Superior temporal gyrus (tissue), 1 donor: Measurements from ENCODE around the gene ZNF146.
"Not testable (repeated sequence)": the region's sequence is repeated elsewhere in the genome, so short reads cannot be mapped to it uniquely, and the experiment has no call there.

Source experiments
- DNase-seq: peaks from one replicate; pipeline ENCODE4 v3.0.0-alpha.2; 2016; ENCODE audit errors: extremely low spot score

Gene ZNF146

GRCh38 chr19:36233626-36234025 is 18.7 kb downstream of the ZNF146 start:
- DNase-seq, result not testable (repeated sequence)

DNA sequence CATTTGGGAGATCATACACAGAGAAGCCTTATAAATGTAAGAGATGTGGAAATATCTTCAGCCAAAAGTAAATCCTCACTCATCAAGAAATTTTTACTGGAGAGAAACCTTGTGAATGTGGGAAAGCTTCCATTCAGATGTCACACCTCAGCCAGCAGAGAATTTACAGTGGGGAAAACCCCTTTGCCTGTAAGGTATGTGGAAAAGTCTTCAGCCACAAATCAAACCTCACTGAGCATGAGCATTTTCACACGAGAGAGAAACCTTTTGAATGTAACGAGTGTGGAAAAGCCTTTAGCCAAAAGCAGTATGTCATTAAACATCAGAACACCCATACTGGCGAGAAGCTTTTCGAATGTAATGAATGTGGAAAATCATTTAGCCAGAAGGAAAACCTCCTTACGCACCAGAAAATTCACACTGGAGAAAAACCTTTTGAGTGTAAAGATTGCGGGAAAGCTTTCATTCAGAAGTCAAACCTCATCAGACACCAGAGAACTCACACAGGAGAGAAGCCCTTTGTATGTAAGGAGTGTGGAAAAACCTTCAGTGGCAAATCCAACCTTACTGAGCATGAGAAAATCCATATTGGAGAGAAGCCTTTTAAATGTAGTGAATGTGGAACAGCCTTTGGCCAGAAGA is 21.5 kb downstream of the ZNF146 start:
- no peak for DNase-seq

DNA sequence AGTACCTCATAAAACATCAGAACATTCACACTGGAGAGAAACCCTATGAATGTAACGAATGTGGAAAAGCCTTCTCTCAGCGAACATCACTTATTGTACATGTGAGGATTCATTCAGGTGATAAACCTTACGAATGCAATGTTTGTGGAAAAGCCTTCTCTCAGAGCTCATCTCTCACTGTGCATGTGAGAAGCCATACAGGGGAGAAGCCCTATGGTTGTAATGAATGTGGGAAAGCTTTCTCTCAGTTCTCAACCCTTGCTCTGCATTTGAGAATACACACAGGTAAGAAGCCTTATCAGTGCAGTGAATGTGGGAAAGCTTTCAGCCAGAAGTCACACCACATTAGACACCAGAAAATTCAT is 22.0 kb downstream of the ZNF146 start:
- no peak for DNase-seq

DNA sequence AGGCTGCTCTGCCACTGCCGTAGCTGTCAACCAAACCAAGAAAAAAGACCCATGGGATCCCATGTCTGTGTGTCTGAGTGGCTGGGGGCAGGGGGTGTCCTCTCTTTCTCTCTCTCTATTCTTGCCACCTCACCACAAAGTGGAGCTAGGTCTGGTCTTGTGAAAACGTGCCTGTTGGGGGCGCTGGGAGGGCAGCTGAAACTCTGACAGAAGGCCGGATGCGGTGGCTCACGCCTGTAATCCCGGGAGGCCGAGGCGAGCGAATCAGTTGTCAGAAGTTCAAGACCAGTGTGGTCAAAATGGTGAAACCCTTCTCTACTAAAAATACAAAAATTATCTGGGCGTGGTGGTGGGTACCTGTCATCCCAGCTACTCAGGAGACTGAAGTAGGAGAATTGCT is 29.2 kb downstream of the ZNF146 start:
- DNase-seq, result no peak

GRCh38 chr19:36245210-36246005 is 30.5 kb downstream of the ZNF146 start:
- peak; percentile 59 for DNase-seq

DNA sequence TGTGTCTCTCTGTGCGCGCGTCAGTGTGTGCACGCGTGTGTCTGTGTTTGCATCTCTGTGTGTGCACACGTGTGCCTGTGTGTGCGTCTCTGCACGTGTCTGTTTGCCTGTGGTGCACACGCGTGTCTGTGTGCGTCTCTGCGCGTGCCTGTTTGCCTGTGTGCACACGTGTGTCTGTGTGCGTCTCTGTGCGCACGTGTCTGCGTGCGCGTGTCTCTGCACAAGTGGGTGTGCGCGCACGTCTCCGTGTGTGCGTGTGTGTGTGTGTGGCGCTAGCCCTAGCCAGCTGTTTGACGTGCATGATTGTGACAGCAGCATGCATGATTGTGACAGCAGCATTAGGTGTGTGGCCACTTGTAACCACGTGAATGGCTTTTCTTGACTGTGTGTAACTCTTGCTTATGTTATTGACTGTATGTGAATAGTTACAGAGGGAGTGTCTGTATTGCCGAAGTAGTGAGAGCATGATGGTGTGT is 31.1 kb downstream of the ZNF146 start:
- DNase-seq, result peak; percentile 39

DNA sequence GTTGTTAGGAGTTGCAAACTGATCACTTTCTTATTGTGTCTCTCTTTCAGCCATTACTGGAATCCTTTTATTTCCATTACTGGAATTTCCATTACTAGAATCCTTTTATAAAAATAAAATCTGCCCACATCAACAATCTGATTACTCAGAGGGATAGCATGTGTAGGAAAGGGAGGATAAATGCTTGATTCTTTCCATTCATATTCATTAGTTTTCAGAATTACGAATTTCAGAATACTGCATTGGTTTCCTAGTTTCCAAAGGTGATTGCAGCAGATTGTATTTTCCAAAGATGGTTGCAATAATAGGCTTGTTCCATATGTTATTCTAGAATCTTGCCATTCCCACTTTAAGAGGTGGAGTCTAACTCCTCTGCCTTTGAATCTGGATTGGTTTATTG is 37.1 kb downstream of the ZNF146 start:
- no peak for DNase-seq

DNA sequence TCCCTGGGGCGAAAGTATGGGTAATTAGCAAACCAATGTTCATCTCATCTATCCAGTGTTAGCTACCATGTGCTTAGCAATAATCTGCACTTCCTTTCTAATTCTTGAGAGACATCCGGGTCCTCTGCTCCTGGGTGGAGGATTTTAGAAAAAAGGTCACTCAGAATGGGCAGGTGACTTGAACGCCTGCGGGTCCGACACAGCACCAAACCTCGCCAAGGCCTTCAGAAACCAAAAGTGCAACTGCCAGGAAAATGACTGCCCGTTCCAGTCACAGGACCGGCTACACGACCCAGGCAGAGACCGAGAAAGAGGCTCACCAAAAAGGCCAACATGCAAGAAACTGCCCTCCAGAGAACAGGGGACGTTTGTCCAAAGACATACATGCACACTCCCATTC is 39.9 kb downstream of the ZNF146 start:
- no peak for DNase-seq

GRCh38 chr19:36255316-36255715 is 40.4 kb downstream of the ZNF146 start:
- DNase-seq, result no peak

- no peak for DNase-seq
These were observed 41.2 kb downstream of the ZNF146 start for GRCh38 chr19:36256064-36256463.

DNA sequence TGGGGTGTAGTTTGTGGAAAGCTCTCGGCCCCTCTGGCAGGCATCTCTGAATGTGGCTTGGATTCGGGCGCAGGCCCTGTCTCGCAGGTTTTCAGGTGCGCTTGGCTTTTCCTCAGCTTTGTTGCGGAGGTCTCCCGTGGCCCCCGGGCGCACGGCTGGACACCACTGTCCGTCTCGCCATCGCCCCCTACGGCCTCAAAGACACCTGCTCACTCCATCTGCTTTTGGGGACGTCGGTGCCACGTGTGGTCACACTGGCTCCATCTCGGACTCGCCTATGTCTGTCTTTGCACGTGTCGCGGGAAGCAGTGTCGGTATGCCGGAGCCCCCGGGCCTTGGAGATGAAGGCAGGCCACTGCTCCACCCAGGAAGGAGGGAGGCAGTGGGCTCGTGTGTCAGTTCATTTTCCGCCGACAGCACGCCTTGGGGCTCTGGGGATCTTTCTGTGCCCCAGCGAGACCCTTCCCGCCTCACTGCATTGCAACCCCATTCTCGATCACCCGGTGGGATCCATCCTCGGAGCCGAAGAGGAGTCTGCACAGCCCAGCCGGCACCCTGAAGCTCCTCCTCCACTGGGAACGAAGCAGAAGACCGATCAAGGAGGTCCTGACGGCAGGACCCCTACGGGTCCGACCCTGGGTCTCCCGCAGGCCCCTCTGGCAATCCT is 42.1 kb downstream of the ZNF146 start:
- no peak for DNase-seq

DNA sequence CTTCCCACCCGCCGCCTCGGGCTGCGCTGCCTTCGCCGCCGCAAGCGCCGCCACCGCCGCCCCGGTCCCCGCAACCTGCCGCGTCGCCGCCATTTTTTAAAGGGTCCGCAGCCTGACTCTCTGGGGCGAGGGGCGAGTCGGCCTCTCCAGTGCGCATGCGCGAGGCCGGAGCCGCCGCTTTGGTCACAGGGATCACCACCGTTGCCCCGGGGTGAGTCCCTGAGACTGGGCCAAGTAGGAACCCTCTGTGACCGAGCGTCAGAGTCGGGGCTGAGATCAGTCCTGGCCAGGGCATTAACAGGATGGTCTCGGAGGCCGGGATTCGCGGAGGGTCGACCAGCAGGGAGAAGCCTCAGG is 42.6 kb downstream of the ZNF146 start:
- no peak for DNase-seq

DNA sequence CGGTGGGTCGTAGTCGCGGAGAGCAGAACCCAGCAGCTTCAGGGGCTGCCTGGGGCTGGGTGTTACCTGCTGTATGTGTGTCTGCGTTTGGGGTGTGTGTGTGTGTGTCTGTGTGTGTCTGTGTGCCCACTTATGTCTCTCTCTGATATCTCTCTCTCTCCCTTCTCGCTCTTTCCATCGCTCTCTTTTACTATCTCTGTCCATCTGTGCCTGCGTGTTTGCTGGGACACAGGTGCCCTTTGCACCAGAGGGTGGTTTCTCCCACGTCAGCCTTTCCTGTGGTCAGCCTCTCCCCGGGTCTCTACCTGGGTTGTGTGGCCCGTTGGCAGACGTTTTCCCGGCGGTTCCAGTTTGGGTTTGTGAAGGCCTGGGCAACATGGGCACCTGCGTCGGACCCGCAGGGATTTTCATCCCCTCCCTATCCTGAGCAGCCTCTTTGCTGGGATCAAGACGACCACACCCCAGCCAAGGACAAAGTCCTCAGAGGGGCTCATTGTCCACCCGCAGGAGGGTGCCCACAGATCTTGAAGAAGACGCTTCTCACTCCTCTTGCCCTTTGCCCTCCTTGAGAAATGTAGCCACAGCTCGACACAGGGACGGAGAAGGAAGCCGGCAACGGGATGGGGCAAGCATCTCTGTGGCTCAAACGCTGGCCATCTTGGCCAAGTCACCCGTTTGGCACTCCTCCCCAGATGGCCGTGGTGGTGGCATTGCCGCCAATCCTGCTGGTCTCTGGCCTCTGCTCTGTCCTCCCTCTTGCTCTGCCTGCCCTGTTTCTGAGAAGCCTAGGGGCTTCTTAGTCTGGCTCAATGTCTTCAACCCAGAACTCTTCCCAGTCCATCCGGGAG is 43.3 kb downstream of the ZNF146 start:
- DNase-seq, result no peak

- DNase-seq, result no peak
These were observed 44.3 kb downstream of the ZNF146 start for GRCh38 chr19:36259211-36259610.

DNA sequence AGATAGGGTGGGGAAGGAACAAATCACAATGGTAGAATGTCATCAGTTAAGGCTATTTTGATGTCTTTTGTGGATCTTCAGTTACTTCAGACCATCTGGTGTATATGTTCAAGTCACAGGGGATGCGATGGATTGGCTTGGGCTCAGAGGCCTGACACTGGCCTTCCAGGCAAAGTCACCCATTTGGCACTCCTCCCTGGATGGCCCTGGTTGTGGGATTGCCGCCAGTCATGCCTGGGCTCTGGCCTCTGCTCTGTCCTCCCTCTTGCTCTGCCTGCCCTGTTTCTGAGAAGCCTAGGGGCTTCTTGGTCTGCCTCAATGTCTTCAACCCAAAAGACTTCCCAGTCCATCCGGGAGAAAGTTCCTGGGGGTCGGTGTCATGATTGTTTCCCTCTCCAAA is 50.2 kb downstream of the ZNF146 start:
- DNase-seq, result no peak

- DNase-seq, result no peak
These were observed 51.0 kb downstream of the ZNF146 start for GRCh38 chr19:36265856-36266374.

DNA sequence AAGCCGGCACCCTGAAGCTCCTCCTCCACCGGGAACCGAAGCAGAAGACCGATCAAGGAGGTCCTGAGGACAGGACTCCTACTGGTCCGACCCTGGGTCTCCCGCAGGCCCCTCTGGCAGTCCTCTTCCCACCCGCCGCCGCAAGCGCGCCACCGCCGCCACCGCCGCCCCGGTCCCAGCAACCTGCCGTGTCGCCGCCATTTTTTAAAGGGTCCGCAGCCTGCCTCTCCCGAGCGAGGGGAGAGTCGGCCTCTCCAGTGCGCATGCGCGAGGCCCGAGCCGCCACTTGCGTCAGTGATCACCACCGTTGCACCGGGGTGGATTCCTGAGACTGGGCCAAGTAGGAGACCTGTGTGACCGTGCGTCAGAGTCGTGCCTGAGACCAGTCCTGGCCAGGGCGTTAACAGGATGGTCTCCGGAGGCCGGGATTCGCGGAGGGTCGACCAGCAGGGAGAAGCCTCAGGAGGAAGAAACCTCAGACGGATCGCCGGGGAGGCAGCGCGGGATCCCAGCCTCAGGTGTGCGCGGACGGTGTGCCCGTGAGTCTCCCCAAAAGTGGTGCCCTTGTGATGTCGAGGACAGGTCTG is 51.6 kb downstream of the ZNF146 start:
- DNase-seq, result no peak

GRCh38 chr19:36267061-36267845 is 52.3 kb downstream of the ZNF146 start:
- no peak for DNase-seq

- DNase-seq, result not testable (repeated sequence)
These were observed 53.2 kb downstream of the ZNF146 start for GRCh38 chr19:36268081-36268480.

DNA sequence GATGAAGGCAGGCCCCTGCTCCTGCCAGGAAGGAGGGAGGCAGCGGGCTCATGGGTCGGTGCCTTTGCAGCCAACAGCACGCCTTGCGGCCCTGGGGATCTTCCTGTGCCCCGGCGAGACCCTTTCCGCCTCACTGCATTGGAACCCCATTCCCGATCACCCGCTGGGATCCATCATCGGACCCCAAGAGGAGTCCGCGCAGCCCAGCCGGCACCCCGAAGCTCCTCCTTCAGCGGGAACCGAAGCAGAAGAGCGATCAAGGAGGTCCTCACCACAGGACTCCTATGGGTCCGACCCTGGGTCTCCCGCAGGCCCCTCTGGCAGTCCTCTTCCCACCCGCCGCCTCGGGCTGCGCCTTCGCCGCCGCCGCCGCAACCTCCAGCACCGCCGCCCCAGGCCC is 53.7 kb downstream of the ZNF146 start:
- DNase-seq, result not testable (repeated sequence)

DNA sequence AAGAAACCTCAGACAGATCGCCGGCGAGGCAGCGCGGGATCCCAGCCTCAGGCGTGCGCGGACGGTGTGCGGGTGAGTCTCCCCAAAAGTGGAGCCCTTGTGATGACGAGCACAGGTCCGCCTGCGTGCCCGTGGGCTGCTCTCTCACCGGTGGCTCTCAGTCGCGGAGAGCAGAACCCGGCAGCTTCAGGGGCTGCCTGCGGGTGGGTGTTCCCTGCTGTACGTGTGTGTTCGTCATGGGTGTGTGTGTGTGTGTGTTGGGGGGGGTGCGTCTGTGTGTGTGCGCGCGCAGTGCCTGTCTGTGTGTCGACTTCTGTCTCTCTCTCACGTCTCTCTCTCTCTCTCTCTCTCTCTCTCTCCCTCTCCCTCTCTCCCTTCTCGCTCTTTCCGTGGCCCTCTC is 54.4 kb downstream of the ZNF146 start:
- DNase-seq, result not testable (repeated sequence)
